Measurements from ENCODE around the gene H2AZ2.
"Not testable (repeated sequence)": the region's sequence is repeated elsewhere in the genome, so short reads cannot be mapped to it uniquely, and the experiment has no call there.

The H2AZ2 gene

GRCh38 chr7:44870336-44870735 is 22.4 kb upstream of the H2AZ2 start:
- not testable (repeated sequence) for DNase-seq

GRCh38 chr7:44867073-44867995 is 19.4 kb upstream of the H2AZ2 start:
- DNase-seq = no peak

- DNase-seq = not testable (repeated sequence)
These were observed 14.1 kb upstream of the H2AZ2 start for GRCh38 chr7:44861949-44862348.

- no peak for DNase-seq
These were observed 10.3 kb upstream of the H2AZ2 start for GRCh38 chr7:44858161-44858560.

GRCh38 chr7:44854644-44855364 is 6.9 kb upstream of the H2AZ2 start:
- DNase-seq = no peak

GRCh38 chr7:44853391-44853790 is 5.5 kb upstream of the H2AZ2 start:
- no peak for DNase-seq

- no peak for DNase-seq
These were observed 4.7 kb upstream of the H2AZ2 start for GRCh38 chr7:44852590-44852989.

- no peak for DNase-seq
These were observed 2.1 kb upstream of the H2AZ2 start for GRCh38 chr7:44849885-44850544.

GRCh38 chr7:44849259-44849884 is 1.5 kb upstream of the H2AZ2 start:
- no peak for DNase-seq

- peak; percentile 90 for DNase-seq
These were observed 373 bp downstream of the H2AZ2 start for GRCh38 chr7:44847509-44847919.

GRCh38 chr7:44846816-44847508 is 925 bp downstream of the H2AZ2 start:
- no peak for DNase-seq

GRCh38 chr7:44846390-44846789 is 1.5 kb downstream of the H2AZ2 start:
- not testable (repeated sequence) for DNase-seq

- DNase-seq = no peak
These were observed 2.4 kb downstream of the H2AZ2 start for GRCh38 chr7:44845451-44845850.

GRCh38 chr7:44843440-44843839 is 4.4 kb downstream of the H2AZ2 start:
- not testable (repeated sequence) for DNase-seq

GRCh38 chr7:44842675-44843074 is 5.2 kb downstream of the H2AZ2 start:
- not testable (repeated sequence) for DNase-seq

GRCh38 chr7:44838751-44839150 is 9.1 kb downstream of the H2AZ2 start:
- DNase-seq = no peak

- no peak for DNase-seq
These were observed 20.3 kb downstream of the H2AZ2 start for GRCh38 chr7:44827567-44827966.

GRCh38 chr7:44824894-44825526 is 22.9 kb downstream of the H2AZ2 start:
- DNase-seq = no peak

- DNase-seq = no peak
These were observed 24.6 kb downstream of the H2AZ2 start for GRCh38 chr7:44823255-44823781.

GRCh38 chr7:44819292-44819691 is 28.6 kb downstream of the H2AZ2 start:
- no peak for DNase-seq

- DNase-seq = no peak
These were observed 33.0 kb downstream of the H2AZ2 start for GRCh38 chr7:44814919-44815318.

- no peak for DNase-seq
These were observed 36.3 kb downstream of the H2AZ2 start for GRCh38 chr7:44811571-44811970.

Measured in DMS 273 treated with DMSO at 0.1 percent for 48 hours (cell line).